DMS114 treated with DMSO at 0.1 percent for 48 hours (cell line): Measurements from ENCODE around the gene MARCO.
"Not testable (repeated sequence)": the region's sequence is repeated elsewhere in the genome, so short reads cannot be mapped to it uniquely, and the experiment has no call there.

Experiments
- DNase-seq: peaks from one replicate; lab custom pipeline; 2025; ENCODE audit not compliant: unreplicated experiment; lab: John Stamatoyannopoulos, UW

The MARCO gene

DNA sequence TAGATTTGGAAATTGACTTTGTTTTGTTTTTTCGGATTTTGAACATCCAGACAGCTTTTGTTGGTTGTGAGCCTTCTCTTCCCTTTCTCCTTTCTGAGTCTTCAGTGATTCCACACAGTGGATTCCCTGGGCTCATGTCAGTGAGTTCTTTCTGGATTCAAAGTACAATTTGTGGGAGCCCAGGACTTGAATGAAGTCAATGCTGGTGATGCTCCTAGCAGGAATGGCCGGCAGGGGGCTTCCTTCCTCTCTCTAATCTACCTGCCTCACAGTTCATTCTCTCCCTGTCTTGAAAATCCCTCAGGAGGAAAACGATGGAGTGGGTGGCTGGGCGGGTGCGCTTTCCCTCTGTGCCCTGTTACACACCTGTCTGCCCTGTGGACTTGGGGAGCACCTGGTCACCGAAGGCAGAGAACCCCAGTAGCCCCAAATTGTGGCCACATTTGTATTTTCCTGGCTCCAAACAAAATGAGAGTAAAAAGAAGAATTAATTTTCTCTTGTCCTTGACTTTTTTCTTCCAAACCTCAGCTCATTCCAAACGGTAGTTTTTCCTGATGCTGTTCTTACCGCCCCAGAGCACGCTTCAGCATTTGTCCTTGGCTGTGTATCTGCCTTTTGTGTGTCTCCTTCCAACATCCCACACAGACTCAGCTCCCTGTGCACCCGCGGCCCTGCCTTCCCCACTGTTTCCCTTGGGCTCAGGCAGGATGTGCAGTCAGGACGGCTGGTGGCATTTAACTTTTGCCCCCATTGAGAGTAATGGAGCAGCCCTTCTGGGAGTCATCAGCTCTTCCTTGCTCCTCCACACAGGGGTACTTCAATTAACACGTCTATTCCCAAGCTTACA lies 86.6 kb downstream of the MARCO start:
- DNase-seq, result no peak

- DNase-seq, result no peak
These were observed 87.3 kb downstream of the MARCO start for GRCh38 chr2:119029297-119029696.

- not testable (repeated sequence) for DNase-seq
These were observed 95.9 kb downstream of the MARCO start for GRCh38 chr2:119037922-119038321.

- DNase-seq, result no peak
These were observed 98.7 kb downstream of the MARCO start for GRCh38 chr2:119040730-119041129.
